ENCODE data around the gene C5orf63.
A peak's percentile ranks its signal among the peaks of the same experiment; 100 is the strongest.
"Not testable (repeated sequence)": the region's sequence is repeated elsewhere in the genome, so short reads cannot be mapped to it uniquely, and the experiment has no call there.

Gene C5orf63

DNA sequence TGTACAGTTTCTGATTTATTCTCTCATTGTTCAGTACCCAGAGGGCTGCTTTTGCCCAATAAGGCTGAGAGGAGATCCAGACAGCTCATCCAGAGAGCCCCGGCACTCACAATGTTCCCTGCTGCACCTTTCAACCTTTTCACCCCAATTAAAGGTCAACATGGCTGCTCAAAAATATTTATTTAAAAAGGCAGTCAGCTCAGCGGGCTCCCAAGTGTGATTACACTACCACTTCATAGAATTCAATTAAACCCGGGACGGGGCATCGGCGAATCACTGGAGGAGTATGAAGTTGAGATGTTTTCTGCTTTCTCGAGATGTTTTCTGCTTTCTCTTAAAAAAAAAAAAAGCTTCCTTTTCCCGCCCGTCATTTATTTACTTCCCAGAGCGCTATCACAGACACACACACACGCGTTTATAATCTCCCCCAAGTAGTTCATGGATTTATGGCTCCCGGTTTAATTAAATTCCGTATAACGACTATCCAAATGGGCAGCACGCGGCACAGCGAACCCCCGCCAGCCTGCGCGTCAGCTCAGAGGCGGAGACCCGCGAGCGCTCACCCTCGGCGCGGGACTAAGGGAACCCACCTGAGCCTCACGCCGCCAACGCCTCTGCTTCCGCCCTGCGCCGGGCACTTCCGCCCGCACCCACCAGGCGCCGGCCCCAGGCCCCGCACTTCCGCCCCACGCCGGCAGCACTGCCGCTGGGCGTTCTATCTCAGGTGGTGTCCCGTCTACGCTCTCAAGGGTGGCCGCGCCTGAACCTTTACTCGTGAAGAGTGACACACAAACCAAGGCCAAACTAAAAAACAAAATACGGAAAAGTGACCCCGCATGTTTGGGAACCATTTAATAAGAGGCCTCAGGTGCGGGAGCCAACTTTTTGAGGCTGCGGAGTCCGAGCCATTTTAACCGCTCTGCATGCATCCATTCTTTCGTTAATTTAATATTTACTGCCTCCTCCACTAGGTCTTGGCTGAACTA lies at the start of gene C5orf63:
TSS of gene C5orf63 (minus strand) at position 642 of the 986 bp plus-strand sequence. CDS start 14,507 bp downstream, outside the sequence.
- peak; percentile 23 for DNase-seq

DNA sequence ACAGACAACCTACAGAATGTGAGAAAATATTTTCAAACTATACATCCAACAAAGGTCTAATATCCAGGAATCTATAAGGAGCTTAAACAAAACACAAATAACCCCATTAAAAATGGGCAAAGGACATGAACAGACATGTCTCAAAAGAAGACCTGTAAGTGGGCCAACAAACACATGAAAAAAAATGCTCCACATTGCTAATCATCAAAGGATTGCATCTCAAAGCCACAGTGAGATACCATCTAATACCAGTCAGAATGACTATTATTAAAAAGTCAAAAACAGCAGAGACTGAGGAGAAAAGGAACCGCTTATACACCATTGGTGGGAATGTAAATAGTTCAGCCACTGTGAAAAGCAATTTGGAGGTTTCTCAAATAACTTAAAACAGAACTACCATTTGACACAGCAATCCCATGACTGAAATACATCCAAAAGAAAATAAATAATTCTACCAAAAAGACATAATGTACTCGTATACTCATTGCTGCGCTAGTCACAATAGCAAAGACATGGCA lies 39.1 kb upstream of the C5orf63 start:
- no peak for DNase-seq

DNA sequence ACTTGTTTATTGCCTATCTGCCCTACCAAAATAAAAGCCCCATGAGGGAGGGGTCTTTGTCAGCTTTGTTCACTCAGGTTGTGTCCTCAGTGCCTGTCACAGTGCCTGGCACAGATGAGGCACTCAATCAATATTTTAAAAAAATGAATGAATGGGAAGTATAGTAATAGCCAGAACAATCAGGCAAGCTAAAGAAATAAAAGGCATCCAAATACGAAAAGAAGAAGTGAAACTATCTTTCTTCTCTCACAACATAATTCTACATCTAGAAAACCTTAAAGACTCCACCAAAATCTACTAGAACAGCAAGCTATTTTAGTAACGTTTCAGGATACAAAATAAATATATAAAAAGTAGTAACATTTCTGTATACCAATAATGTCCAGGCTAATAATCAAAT lies 37.8 kb upstream of the C5orf63 start:
- no peak for DNase-seq

DNA sequence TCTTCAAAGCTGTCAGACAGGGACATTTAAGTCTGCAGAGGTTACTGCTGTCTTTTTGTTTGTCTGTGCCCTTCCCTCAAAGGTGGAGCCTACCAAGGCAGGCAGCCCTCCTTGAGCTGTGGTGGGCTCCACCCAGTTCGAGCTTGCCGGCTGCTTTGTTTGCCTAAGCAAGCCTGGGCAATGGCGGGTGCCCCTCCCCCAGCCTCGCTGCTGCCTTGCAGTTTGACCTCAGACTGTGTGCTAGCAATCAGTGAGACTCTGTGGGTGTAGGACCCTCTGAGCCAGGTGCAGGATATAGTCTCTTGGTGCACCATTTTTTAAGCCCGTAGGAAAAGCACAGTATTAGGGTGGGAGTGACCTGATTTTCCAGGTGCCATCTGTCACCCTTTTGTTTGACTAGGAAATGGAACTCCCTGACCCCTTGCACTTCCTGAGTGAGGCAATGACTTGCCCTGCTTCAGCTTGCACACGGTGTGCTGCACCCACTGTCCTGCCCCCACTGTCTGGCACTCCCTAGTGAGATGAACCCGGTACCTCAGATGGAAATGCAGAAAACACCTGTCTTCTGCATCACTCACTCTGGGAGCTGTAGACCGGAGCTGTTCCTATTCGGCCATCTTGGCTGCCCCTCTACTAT lies 35.4 kb upstream of the C5orf63 start:
- not testable (repeated sequence) for DNase-seq

DNA sequence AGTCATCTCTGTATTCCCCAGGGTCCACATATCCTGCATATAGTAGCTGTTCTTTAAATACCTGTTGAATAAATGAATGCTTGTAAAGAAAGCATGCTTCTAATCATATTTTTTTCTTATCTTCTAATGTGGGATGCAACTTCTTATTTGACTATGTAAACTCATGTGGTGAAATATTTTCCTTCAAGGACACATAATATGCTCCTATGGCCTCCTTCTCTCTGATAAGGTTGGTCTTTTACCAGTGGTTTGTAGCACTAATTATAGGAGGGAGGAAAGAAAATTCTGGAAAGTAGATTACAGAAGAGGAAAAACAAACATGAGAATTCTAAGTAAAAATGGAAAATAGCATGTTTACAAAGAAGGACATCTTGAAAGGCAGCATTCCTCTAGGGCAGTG lies 28.6 kb upstream of the C5orf63 start:
- no peak for DNase-seq

DNA sequence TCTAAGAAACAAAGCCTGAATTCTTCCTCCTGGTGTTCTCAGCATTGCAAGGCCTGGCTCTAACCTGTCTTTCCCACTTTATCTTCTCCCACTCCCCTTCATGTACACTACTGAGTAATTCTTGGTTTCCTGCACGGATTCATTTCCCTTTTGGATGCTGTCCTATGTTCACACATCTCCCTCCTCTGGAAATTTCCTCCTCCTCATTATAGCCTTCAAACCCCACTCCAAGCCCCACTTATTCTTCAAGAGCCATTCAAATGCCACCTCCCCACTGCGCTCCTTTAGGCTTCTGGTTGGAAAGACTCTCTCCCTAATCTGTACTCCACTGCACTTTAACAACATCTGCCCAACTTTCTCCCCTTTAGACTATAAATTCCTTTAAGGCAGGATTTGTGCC lies 28.2 kb upstream of the C5orf63 start:
- no peak for DNase-seq

DNA sequence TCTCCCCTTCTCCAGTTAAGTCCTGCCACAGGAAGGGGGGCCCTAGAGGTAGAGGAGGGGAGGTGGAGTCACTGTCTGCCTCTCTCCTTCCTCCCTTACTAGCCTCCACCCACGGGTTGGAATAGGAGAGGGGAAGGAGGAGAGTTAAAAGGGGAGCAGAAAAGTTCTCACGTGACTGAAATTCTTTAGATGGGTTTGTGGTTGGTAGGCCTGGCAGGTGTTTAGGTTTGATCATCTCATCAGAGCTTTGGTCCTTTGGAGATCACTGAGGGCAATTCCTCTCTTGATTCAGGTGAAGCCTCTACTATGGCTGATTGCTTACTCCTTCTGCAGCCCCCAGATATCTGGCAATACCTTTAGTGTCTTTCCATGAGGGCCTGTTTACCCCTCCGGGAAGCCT lies 24.9 kb upstream of the C5orf63 start:
- DNase-seq: no peak

DNA sequence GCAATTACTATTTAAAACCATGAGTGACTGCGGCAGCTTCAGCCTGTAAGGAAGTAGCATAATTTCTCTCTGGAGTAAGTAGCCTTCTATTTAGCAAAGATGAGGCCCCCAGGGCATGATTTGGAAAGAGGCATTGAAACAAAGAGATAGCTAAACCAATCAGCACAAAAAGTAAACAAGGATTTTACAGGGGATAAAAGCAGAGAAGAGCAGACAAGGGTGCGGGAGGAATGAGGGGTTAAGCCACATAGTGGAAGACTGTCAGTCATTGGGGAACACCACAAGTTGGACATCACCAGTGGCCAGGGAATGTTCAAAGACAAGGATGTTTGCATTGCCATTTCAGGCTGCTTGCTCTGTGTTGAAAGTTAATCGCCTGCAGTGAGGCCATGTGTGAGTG lies 24.0 kb upstream of the C5orf63 start:
- DNase-seq: no peak

DNA sequence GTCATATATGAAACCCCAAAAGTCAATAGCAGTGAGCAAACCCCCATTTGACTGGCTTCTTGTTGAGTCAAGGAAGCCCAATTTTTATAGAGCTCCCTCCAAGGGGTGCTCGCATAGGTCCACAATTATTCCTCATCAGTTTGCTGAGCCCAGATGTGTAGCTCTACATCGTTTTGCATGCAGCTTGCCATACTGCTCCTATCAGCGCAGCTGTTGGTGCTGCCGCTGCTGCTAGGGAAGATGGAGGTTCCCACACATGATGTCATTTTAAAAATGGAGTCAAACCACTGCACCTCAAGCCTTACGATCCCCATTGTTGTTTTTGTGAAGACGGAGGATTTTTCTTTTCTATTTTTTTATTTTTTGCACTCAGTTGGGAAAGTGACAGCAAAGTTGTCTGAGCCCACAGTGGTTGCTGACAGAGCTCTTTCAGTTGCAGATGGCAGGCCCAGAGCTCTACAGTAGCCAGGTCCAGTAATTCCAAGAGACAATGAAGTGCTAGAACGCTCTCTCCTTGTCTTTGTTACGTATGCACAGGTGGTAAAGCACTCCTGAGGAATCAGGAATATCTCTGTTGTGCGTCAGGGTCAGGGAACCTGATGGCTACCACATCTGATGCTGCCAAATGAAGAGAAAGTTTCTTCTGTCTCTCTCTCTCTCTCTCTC lies 23.2 kb upstream of the C5orf63 start:
- DNase-seq: no peak

DNA sequence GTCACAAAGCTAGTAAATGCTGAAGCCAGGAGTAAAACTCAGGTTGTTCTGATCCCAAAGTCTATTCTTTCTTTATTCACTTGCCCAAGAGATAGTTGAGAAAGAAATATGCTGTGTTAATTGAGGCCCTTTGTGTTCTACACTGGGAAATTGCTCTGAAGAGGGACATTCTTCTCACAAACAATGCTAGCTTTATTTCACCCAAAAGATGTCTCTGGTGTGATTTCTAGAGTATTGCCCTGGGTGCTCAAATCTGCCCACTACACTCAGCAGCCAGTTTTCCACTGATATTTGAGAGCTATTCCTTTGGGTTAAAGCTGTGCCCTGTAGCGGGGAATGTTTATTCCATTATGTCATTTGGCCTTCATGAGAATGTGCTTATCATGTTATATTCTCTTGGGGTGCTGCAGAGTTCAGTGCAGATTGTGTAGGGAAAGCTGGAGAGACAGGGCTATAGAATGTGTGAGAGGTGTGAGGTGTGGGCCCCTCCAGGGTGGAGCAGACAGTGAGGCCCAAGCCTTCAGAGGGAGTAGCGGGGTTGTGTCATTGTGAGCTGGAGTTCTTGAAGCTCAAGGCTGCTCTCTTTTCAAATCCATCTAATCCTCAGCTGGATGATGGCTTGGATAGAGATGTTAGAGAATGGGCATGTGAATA lies 21.0 kb upstream of the C5orf63 start:
- no peak for DNase-seq

DNA sequence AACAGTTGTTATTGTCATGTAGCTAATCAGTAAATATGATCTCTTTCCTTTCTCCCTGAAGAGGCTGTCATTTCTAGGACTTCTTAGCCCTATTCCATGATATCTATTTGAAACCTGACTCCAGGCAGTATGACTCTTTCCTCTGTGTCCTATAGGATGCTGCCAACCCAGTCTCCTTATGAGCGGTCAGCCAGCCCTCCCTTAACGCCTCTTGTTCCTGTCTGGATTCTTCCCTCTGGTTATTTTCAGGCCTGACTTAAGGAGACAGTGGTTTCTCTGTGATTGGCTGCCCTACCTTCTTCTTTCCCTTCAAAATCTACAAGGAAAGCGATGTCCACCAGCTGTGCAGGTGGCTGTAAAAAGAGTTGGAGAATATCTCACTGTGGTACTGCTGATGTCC lies 19.4 kb upstream of the C5orf63 start:
- DNase-seq: no peak

DNA sequence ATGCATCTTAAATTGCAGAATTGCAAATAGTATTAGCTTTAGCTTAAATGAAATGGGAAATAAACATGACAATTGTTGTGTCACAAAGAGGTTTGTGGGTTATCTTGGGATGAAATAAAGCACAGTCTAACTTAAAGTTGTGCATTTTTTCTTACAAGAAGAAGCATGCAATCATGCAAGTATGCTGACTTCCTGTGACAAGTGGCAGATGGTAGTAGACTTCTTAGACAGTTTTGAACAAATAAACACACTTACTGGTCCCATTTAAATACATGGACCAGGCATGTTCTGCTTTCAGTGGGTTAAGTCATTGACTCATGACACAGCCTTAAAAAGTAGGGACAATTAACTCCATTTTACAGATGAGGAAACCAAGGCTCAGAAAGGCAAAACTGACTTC lies 15.9 kb upstream of the C5orf63 start:
- no peak for DNase-seq

DNA sequence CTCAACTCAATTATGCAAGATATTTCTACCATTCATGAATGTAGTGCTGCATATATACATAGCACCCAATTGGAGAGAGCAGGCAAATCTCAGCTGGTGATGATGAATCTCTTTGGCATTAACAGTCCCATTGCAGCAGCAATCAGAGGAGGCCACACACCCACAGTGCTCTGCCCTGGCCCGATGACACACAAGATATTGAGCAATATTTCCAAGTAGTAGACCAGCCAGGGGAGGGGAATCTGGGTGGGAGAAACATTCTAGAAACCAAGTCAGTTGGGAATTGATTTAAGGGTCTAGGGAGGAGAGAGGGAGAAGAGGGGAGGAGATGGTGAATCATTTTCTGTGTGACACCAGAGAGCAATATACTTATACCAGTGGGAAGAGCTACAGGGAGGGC lies 14.9 kb upstream of the C5orf63 start:
- DNase-seq: peak; percentile 76

DNA sequence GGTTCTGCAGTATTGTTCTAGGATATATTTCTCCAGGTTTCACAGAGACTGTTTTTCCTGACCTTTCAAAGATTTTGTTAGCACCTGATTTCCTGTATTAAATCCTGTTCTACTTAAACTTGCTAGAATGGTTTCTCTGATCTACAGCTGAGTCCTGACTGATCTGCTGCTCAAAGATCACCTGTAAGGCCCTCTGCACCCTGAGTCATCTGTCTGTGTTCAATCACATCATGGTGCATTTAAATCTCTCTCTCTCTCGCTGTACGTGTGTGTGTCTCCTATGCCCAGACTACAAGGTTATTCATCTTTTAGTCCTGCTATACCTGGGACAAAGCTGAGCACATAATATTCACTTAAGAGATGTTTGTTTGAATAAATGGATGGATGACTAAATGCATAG lies 13.3 kb upstream of the C5orf63 start:
- no peak for DNase-seq

DNA sequence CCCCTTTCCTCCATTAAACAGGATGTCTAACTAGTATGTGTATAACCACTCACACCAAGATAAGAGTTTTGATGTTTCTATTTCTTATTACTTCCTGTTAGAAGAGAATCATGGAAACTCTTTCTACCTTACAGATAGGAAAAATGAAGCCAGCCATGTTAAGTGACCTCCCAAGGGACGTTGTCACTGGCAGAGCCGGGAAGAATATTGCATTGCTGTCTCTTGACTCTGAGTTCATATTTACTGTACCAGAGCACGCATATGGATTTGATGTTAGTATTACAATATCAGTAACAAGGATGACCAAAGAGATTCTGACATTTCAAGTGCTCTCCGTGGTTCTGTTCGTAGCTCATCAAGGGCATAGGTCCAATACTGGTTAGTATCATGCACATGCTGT lies 12.5 kb upstream of the C5orf63 start:
- no peak for DNase-seq

DNA sequence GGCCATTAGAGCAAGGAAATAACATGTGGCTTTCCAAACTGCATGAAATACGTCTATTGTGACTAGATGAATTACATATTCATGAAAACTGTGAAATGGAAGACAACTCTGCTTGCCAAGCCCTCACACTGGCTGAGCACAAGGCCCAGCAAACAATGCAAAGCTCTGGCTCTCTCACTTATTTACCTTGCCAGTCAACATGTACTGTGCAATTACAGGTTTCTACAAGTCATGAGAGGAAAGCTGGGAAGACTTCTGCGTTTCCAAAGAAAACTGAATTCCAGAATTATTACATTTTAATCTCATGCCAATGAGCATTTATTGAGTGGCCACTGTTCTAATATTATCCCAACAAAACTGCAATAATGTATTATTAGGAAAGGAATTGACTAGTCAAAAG lies 12.1 kb upstream of the C5orf63 start:
- no peak for DNase-seq

DNA sequence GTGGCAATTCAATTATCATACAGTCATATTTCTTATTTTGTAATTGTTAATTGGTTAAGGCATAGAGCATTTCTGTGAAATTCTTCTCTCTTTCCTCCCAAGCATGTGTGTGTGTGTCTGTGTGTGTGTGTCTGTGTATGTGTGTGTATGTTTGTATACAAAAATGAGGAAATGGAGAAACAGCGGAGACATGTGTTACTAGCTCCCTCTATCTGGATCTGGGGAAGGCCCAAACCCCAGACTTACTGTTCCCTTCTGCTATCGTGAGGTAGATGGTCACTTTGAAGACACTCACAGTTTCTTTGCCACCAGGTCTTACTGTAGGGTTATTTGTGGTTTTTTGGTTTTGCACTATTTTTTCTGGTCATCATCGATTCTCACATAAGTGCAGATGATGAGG lies 11.4 kb upstream of the C5orf63 start:
- no peak for DNase-seq

DNA sequence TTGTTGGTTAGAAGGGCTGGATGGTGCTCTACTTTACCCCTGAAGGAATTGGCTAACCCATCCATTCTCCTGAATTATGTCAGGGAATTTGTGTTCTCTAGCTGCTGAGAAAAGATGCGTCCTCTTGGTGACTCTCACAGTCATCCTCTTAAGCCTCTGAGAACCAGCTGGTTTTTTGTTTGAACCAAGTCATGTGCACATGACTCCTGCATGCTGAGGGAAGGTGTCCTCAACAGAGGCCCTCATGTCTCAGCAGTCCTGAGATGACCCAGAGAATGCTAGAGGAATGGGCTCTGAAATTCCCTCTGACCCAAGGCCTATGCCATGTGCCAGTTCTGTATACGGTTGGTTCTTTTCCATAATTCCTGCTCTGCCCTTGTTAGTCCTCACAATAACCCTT lies 10.4 kb upstream of the C5orf63 start:
- DNase-seq: no peak

DNA sequence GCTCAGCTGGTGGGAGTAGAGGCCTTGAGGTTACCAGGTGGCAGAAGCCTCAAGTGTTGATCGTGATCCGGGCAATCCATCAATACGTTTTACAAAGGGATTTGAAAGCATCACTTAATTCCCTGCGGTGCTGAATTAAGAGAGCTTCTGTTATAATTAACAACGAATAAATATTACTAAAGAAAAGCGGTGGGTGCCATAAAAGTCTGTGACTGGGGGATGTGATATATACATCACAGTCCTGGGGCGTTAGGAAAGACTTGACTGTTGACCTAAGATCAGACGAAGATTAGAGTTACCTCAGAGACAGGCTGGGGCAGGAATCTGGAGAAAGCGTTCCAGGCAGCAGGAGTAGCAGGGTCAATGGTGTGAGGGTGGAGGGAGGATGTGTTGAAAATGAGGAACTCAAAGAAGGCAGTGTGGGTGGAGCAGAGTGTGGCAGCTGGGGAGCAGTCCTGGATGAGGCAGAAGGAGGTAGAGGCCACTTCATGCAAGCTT lies 6.7 kb upstream of the C5orf63 start:
- DNase-seq: no peak

DNA sequence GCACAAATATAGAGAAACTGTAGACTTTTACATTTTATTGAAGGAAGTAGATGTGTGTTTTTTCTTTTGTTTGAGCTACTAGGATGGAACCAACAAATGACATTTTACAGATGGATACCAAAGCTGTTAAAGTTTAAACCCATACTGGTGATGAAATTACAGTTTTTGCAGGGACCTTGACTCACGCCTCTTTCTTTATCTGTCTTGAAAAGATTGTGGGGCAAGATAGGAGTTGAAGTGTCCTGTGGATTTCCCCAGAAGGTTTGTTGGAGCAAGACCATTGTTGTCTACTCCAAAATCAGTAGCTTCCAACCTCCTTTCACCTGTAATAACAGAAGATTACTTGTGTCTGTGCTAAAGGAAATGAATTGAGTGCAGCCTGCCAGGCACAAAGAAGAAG lies 4.1 kb upstream of the C5orf63 start:
- DNase-seq: no peak

DNA sequence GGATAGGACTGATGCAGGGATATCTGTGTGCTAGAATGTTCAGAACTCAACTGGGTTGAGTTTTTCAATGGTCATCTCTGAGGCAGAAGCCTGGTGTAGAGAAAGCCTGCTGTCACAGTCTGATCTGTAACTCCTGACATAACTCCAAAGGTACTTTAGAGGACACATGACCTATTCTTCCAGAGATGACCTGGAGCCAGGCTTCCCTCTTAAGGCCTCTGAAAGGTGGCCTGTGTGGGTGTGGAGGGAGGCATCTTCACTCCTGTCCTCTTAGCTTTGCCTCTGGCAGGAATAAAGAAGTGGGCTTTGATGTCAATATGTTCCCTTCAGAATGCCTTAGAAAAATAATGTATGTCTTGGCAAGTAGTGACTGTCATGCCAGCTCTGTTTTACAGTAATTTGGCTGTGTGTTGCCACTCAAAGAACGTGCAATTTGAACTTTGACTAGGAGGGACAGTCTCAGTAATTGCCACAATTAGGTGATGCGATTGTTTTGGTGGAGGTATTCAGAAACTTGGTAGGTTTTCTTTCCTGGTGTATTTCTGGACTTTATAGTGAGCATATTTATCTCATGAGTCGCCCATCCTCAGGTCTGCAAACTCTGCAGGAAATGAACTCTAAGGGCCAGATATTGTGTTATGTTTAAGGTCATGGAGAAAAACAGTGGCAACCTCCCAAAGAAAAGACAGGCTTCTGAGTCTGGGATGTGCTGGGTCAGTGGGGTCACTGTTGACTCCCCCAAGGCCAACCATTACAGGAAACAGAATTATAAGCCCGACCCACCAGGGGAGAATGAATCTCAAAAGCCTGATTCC lies 3.2 kb upstream of the C5orf63 start:
- peak; percentile 47 for DNase-seq

DNA sequence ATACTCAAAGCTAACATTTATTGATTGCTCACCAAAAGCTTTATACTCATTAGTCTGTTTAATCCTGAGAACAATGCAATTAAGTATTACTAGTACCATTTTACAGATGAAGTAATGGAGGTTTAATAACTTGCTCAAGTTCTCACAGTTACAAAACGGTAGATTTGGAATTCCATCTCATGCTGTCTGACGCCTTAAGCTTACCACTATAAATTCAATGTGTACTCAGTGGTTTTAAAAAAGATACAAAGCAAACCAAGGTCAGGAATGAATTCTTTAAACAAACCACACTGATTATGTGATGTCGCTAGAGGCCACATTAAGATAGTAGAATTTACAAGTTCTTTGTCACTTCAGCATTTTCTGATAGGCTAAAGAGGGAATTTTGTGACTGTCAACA lies 1.2 kb upstream of the C5orf63 start:
- DNase-seq: no peak

Measured in kidney glomerular epithelial cell (primary cell).